Activated CD4-positive, CD25-positive, alpha-beta regulatory T cell treated with anti-CD3 and anti-CD28 coated beads, Interleukin-2, amount 50 U/mL, for 16 hours (primary cell): ENCODE measurements around the gene TAOK1.
"Not testable (repeated sequence)": the region's sequence is repeated elsewhere in the genome, so short reads cannot be mapped to it uniquely, and the experiment has no call there.

ENCODE experiments used
- DNase-seq: peaks from one replicate; pipeline ENCODE4 v3.0.0-alpha.2; 2020; ENCODE audit warnings: low read depth, low spot score

Gene TAOK1

DNA sequence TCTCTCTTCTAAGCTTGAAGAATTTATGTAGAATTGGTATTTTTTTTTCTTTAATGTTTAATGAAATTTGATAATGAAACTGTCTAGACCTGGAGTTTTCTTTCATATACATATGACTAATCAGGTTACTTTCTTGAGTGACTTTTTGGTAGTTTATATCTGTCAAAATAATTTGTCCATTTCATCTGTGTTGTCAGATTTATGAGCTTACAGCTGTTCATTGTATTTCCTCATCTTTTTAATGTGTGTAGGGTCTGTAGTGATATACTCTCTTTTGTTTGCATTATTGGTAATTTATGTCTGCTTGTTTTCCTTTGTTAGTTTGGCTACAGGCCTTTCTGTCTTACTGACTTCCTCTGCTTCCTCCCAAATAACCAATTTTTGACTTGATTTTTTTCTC, 55.7 kb downstream of the TAOK1 start:
- no peak for DNase-seq

GRCh38 chr17:29449865-29450671, 59.9 kb downstream of the TAOK1 start:
- DNase-seq, result no peak

DNA sequence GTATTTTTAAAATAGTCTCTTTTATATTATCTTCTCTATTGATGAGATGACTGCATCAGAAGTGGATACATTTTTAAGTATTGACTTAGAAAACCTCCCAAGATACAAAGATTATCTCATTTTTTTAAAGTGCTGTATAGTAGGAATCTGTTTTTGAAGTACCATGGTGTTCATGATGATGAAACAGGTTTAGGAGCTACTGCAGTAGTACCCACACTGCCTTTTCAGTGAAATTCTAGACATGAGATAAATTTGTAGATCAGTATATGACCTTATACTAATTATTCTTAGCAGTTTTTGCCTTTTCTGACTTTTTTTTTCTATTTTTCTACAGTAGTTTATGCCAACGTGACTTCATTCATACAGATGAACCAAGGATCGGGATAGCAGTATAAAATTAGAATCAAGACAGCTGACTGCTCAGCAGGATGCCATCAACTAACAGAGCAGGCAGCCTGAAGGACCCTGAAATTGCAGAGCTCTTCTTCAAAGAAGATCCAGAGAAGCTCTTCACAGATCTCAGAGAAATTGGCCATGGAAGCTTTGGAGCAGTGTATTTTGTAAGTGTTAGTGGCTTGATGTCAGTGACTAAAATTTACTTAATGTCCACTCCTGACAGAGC, 61.1 kb downstream of the TAOK1 start:
- no peak for DNase-seq

DNA sequence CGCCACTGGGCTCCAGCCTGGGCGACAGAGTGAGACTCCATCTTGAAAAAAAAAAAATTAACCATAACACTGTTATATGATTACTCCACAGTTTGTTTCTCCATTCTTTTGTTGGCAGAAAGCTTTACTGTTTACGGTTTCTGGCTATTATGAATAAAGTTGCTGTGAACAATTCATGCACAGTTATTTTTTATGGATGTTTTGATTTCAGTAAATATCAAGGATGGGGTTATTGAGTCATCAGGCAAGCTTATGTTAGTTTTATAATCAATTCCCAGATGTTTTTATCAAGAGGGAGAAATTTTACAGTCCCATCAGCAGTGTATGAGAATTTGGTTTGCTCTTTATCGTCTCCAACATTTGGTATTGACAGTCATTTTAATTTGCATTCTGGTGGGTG, 67.9 kb downstream of the TAOK1 start:
- no peak for DNase-seq

DNA sequence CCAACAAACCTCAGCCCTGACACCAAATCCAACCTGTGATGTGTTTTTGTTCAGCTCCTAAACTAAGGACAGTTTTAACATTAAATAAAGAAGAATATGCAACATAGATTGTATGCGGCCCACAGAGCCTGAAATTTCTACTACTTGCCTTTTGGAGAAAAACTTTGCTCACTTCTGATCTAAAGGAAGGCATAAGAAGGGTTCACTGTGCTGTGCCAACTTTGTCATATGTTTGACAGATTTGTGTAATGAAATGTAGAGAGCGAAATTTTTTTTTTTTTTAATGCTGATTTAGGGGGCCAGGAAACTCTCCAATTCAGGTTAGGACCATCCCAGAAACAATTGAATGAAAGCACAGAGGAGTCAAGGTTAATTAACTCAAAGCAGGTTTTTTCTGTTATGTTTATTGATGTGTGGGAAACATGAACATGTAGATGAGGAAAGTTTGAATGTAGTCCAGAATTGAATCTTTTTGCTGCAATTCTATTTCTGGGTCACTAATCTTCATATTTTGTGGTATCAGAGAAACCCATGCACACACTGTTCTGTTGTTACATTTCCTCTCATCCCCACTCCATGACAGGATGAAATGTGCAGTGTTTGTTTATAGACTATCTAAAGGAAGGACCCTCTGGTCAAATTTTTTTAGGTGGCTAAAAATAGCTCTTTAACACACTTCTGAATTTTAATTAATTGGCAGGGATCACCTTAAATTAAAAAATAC, 71.5 kb downstream of the TAOK1 start:
- DNase-seq, result no peak

GRCh38 chr17:29469276-29469675, 79.1 kb downstream of the TAOK1 start:
- no peak for DNase-seq

DNA sequence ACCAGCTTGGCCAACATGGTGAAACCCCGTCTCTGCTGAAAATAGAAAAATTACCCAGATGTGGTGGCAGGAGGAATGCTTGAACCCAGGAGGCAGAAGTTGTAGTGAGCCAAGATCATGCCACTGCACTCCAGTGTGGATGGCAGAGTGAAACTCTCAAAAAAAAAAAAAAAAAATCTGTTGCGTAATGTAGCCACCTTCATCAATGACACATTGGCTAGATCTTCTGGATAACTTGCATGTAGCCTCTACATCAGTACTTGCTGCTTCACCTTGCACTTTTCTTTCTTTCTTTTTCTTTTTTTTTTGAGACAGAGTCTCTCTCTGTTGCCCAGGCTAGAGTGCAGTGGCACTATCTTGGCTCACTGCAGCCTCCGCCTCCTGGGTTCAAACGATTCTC, 83.3 kb downstream of the TAOK1 start:
- not testable (repeated sequence) for DNase-seq

- no peak for DNase-seq
Observed at GRCh38 chr17:29474297-29474696, 84.1 kb downstream of the TAOK1 start.

DNA sequence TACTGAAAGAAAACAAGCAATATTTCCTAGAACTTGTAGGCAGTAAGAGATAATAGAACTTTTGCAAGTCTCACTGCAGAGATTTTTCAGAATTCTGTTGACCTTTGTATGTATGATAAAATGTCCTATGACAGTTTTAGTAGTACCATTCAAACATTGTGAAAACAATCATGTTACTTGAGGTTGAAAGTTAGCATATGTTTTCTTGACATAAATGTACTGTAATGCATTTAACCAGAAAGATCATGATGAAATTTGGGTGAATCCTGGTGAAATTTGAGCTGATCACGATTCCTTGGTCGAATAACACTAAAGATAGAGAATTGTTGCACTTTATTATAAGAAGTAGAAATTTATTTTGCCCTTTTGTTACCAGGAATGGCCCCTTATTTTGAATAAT, 85.7 kb downstream of the TAOK1 start:
- DNase-seq, result no peak

DNA sequence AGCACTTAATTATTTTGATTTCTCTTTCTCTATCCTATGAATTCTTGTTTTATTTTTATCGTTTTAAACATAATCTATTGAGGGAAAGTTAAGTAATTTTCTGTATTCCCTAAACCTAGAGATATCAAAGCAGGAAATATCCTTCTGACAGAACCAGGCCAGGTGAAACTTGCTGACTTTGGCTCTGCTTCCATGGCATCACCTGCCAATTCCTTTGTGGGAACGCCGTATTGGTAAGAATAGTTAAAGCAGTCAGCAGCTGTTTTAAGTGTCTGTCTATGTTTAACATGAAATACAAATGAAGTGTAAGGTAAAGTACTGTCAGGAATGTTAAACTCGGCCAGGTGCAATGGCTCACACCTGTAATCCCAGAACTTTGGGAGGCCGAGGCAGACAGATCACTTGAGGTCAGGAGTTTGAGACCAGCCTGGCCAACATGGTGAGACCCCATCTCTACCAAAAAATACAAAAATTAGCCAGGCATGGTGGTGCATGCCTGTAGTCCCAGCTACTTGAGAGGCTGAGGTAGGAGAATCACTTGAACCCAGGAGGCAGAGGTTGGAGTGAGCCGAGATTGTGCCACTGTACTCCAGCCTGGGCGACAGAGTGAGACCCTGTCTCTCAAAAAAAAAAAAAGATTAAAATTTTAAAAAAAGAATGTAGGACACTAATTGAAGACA, 90.2 kb downstream of the TAOK1 start:
- DNase-seq, result not testable (repeated sequence)

DNA sequence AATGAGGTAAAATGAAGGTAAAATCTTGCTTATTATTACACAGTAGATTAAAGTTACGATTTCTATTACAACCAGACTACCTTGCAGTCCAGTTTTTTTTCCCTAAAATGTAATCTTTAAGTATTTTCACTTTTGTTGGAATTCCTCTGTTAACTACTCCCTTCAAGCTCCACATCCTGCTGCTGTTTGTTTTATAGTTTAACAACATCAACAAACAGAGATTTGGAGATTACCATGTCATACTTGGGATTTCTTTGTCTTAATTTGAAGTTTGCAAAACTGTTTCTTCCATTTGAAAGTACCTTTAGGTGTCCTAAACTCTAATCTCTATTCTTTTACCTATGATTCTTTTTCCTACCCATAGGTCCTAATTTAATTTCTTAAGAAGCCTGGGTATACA, 93.3 kb downstream of the TAOK1 start:
- DNase-seq, result no peak

DNA sequence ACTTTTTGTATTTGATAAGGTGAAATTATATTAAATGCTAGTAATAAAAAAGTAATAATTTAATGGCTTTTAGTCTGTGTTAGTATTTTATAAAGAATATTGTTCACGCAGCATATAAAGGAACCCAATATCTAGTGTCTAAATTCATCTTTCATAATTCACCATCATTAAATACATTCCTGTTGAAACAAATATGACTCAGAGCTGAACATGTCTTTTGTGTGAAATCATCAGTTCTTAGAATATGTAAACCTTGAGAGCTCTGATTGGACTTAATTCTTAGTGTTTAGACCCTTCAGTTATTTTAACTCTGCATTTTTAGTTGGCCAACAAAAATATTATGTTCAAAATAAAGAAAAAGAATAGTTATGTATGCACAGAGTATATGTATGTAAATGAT, 104.8 kb downstream of the TAOK1 start:
- DNase-seq, result no peak

- DNase-seq, result no peak
Observed at GRCh38 chr17:29504711-29505110, 114.5 kb downstream of the TAOK1 start.

GRCh38 chr17:29505836-29506235, 115.7 kb downstream of the TAOK1 start:
- no peak for DNase-seq

DNA sequence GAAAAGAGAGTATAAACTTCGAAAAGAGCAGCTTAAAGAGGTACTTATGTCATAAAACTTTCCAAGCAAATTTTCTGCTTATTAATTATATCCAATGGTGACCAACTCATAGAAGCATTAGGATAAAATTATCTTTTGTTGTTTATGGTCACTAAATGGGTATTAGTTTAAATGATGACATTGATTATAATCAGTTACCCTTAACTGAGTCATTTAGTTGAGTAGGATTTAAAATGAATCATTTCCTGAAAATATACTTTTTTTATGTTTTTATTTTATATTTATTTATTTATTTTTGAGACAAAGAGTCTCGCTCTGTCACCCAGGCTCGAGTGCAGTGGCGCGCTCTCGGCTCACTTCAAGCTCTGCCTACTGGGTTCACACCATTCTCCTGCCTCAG, 120.8 kb downstream of the TAOK1 start:
- no peak for DNase-seq

DNA sequence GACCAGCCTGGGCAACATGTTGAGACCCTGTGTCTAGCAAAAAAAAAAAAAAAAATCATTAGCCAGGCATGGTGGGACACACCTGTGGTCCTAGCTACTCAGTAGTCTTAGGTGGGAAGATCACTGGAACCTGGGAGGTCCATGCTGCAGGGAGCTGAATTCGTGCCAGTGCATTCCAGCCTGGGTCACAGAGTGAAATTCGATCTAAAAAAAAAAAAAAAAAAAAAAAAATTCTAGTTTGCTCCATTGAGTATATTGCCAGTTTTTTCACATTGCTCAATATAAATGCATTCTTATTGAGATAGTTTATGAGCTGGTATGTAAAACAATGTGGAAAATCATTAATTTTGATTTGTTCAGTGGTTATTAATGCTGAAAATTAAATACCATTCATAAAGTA, 124.6 kb downstream of the TAOK1 start:
- no peak for DNase-seq

GRCh38 chr17:29518359-29518758, 128.2 kb downstream of the TAOK1 start:
- DNase-seq, result no peak

DNA sequence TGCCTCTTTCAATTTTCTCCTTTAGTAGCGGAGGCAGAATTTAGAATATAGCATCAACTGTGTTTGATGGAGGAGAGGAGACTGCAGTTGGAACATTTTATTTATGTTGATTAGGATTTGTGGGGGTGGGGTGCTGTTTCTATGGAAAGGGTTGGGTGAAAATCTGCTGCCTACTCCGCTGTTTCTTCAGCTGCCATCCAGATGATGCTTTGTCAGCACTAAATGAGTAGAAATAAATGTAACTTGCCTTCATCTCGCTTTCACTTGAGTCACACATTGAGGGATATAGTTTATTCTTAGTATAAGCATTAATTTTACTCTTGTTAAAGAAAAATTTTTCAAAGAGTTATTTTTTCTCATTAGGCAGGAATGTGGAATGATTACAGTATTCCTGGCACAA, 134.5 kb downstream of the TAOK1 start:
- no peak for DNase-seq

DNA sequence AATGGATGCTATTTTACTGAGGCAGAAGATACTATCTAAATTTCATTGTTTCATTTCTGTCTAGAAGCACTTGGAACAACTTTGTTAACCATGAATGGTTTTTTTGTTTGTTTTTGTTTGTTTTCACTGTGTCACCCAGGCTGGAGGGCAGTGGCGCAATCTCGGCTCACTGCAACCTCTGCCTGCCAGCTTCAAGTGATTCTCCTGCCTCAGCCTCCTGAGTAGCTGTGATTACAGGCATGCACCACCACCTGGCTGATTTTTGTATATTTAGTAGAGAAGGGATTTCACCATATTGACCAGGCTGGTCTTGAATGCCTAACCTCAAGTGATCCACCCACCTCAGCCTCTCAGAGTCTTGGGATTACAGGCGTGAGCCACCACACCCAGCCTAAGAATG, 136.2 kb downstream of the TAOK1 start:
- DNase-seq, result no peak

DNA sequence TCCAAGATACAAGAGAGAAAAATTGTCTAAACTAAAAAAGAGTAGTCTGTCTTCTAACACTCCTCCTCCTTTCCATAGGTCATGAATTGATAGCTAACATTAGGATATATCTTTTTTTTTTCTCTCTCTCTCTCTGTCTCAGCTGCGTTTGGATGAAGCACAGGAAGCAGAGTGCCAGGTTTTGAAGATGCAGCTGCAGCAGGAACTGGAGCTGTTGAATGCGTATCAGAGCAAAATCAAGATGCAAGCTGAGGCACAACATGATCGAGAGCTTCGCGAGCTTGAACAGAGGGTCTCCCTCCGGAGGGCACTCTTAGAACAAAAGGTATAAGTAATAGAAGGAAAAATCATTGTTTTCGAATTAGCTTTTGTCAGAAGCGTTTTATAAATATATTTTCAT, 143.8 kb downstream of the TAOK1 start:
- DNase-seq, result no peak

DNA sequence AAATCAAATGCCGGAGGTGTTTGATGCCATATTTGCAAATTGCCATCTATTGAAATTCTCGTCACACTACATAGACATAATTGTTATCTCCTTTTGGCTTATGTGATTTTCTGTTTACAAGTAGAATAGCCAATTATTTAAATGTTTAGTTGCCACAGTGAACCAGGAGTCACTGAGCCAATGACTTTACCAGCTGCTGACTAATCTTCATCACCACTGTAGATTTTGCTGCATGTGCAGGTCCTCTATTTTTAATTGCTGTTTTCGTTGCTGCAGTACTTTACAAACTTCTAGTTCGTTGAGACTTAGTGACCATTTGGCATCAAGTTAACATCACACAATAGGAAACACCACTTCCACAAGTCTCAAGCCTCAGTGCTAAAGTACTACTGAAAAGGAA, 153.9 kb downstream of the TAOK1 start:
- no peak for DNase-seq

DNA sequence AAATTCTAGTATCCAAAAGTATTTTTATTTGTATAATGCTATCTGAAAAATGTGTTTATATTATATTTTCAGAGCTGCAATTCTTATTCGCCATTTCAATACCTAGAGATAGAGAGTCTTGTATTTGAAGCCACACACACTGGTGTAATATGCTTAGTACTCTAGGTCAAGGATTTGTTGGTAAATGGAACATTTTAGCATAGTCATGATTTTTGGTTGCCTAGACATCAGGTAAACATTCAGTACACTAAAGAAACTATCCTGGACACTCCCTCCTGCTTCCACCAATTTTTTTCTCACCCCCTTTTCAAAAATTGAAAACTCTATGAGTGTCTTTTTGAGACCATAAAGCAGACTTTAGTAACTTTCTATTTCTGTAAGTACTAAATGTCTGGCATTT, 155.9 kb downstream of the TAOK1 start:
- DNase-seq, result no peak
